Osteocyte (in vitro differentiated cells): ENCODE data around the gene CEACAM21. TPM values are rescaled to one million over a fixed set of nuclear protein-coding genes. Genes with fewer than 3 reads are reported as not detected.

Source experiments
- DNase-seq: peaks from one replicate; pipeline ENCODE4 v3.0.0; 2021; ENCODE audit warnings: mixed read lengths; ENCODE audit not compliant: unreplicated experiment; ENCODE audit errors: extremely low spot score
- H3K27ac Mint-ChIP-seq: one replicate; pipeline ENCODE4 v1.8.0; 2021; ENCODE audit warnings: mild to moderate bottlenecking, mixed read lengths; ENCODE audit not compliant: unreplicated experiment
- H3K27me3 Mint-ChIP-seq: one replicate; pipeline ENCODE4 v1.8.0; 2021; ENCODE audit warnings: mixed read lengths; ENCODE audit not compliant: unreplicated experiment
- H3K36me3 Mint-ChIP-seq: one replicate; pipeline ENCODE4 v1.8.0; 2021; ENCODE audit warnings: mixed read lengths; ENCODE audit not compliant: unreplicated experiment
- H3K4me1 Mint-ChIP-seq: one replicate; pipeline ENCODE4 v1.8.0; 2021; ENCODE audit warnings: mixed read lengths; ENCODE audit not compliant: unreplicated experiment
- H3K4me3 Mint-ChIP-seq: one replicate; pipeline ENCODE4 v1.8.0; 2021; ENCODE audit warnings: mild to moderate bottlenecking, moderate library complexity, mixed read lengths; ENCODE audit not compliant: unreplicated experiment
- H3K9me3 Mint-ChIP-seq: one replicate; pipeline ENCODE4 v1.8.0; 2021; ENCODE audit warnings: mixed read lengths; ENCODE audit not compliant: unreplicated experiment
- CTCF ChIP-seq: fragments of 200-600 bp; sonication (generic); IDR thresholded peaks from 2 replicates; pipeline ENCODE4 v1.5.0; 2021; ENCODE audit warnings: antibody characterized with exemption, mild to moderate bottlenecking, moderate library complexity
- total RNA-seq: library from RNA; stranded (reverse); gene quantifications from 2 replicates; pipeline ENCODE4 v1.2.1, GENCODE V29; 2021

Gene CEACAM21
- total RNA-seq, 1 donor from 2014 or later: not detected

GRCh38 chr19:41545547-41545946, 30.4 kb upstream of the CEACAM21 start:
- no peak overlapping the region for H3K4me3 Mint-ChIP-seq
- H3K4me1 Mint-ChIP-seq: no peaks in the 10 kb centered on the region
- no peak overlapping the region for H3K27ac Mint-ChIP-seq
- no peak for TF ChIP-seq CTCF
- H3K36me3 Mint-ChIP-seq: no peaks in the 10 kb centered on the region
- no peaks in the 10 kb centered on the region for H3K9me3 Mint-ChIP-seq
- H3K27me3 Mint-ChIP-seq: peaks cover 26% of the 10 kb centered on the region
- DNase-seq: no peak

- Mint-ChIP-seq H3K27ac (no peak overlapping the region), H3K36me3 (no peaks in the 10 kb centered on the region), H3K27me3 (peaks cover 27% of the 10 kb centered on the region), H3K4me3 (no peak overlapping the region), H3K4me1 (no peaks in the 10 kb centered on the region), H3K9me3 (no peaks in the 10 kb centered on the region)
- no peak for DNase-seq
- no peak for TF ChIP-seq CTCF
Measured at GRCh38 chr19:41546386-41546789, 29.6 kb upstream of the CEACAM21 start.

GRCh38 chr19:41546961-41547360, 29.0 kb upstream of the CEACAM21 start:
- TF ChIP-seq CTCF: no peak
- Mint-ChIP-seq H3K9me3 (no peaks in the 10 kb centered on the region), H3K4me1 (no peaks in the 10 kb centered on the region), H3K4me3 (no peak overlapping the region), H3K36me3 (no peaks in the 10 kb centered on the region), H3K27me3 (peaks cover 30% of the 10 kb centered on the region), H3K27ac (no peak overlapping the region)
- no peak for DNase-seq

GRCh38 chr19:41547569-41547968, 28.4 kb upstream of the CEACAM21 start:
- Mint-ChIP-seq H3K36me3 (no peaks in the 10 kb centered on the region), H3K4me3 (no peak overlapping the region), H3K9me3 (no peaks in the 10 kb centered on the region), H3K27ac (no peak overlapping the region), H3K4me1 (no peaks in the 10 kb centered on the region), H3K27me3 (peaks cover 32% of the 10 kb centered on the region)
- no peak for DNase-seq
- no peak for TF ChIP-seq CTCF

- Mint-ChIP-seq H3K36me3 (no peaks in the 10 kb centered on the region), H3K9me3 (no peaks in the 10 kb centered on the region), H3K4me1 (no peaks in the 10 kb centered on the region), H3K4me3 (no peak overlapping the region), H3K27ac (no peak overlapping the region), H3K27me3 (peaks cover 34% of the 10 kb centered on the region)
- no peak for DNase-seq
- TF ChIP-seq CTCF: no peak
Measured at GRCh38 chr19:41548047-41548446, 27.9 kb upstream of the CEACAM21 start.
